H9 (cell line): Measurements from ENCODE around the gene C1orf185. TPM values are rescaled to one million over a fixed set of nuclear protein-coding genes. Genes with fewer than 3 reads are reported as not detected.

Source experiments
- DNase-seq: peaks from one replicate; pipeline ENCODE4 v3.0.0-alpha.2; 2017
- H2AFZ ChIP-seq: one replicate; pipeline ENCODE4 v1.6.1; 2013; ENCODE audit warnings: mild to moderate bottlenecking, low read length, control low read depth, moderate library complexity
- H2AK5ac ChIP-seq: 2 replicates; pipeline ENCODE4 v1.6.1; 2013; ENCODE audit warnings: low read length, control low read depth, mixed read lengths; ENCODE audit not compliant: insufficient read length
- H2BK120ac ChIP-seq: one replicate; pipeline ENCODE4 v1.6.1; 2013; ENCODE audit warnings: low read depth, mild to moderate bottlenecking, low read length, control low read depth, inconsistent platforms; ENCODE audit not compliant: poor library complexity, severe bottlenecking
- H2BK12ac ChIP-seq: 2 replicates; pipeline ENCODE4 v1.6.1; 2013; ENCODE audit warnings: low read length, control low read depth, mixed read lengths, low read depth; ENCODE audit not compliant: insufficient read length
- H2BK15ac ChIP-seq: 2 replicates; pipeline ENCODE4 v1.6.1; 2013; ENCODE audit warnings: low read depth, low read length, control low read depth
- H2BK20ac ChIP-seq: one replicate; pipeline ENCODE4 v1.6.1; 2013; ENCODE audit warnings: low read depth, mild to moderate bottlenecking, low read length, control low read depth, inconsistent platforms; ENCODE audit not compliant: poor library complexity, severe bottlenecking
- H2BK5ac ChIP-seq: 2 replicates; pipeline ENCODE4 v1.6.1; 2013; ENCODE audit warnings: low read length, control low read depth, mixed read lengths; ENCODE audit not compliant: insufficient read length
- H3K14ac ChIP-seq: 2 replicates; pipeline ENCODE4 v1.6.1; 2013; ENCODE audit warnings: low read length, control low read depth; ENCODE audit not compliant: insufficient read depth
- H3K18ac ChIP-seq: 2 replicates; pipeline ENCODE4 v1.6.1; 2013; ENCODE audit warnings: low read depth, mild to moderate bottlenecking, mixed read lengths, low read length, control low read depth; ENCODE audit not compliant: insufficient read length
- H3K23ac ChIP-seq: 2 replicates; pipeline ENCODE4 v1.6.1; 2013; ENCODE audit warnings: low read length, control low read depth, mixed read lengths, low read depth; ENCODE audit not compliant: insufficient read length
- H3K23me2 ChIP-seq: 2 replicates; pipeline ENCODE4 v1.6.1; 2013; ENCODE audit warnings: low read depth, mild to moderate bottlenecking, mixed read lengths, low read length, control low read depth; ENCODE audit not compliant: insufficient read length, poor library complexity, severe bottlenecking
- H3K27ac ChIP-seq: 2 replicates; pipeline ENCODE4 v1.5.1; 2013; ENCODE audit warnings: low read length, control low read depth, mixed read lengths, low read depth; ENCODE audit not compliant: insufficient read length
- H3K27me3 ChIP-seq: 2 replicates; pipeline ENCODE4 v1.6.1; 2013; ENCODE audit warnings: low read length, control low read depth, inconsistent platforms; ENCODE audit not compliant: insufficient read depth
- H3K4ac ChIP-seq: 2 replicates; pipeline ENCODE4 v1.6.1; 2013; ENCODE audit warnings: low read depth, mild to moderate bottlenecking, control low read depth, inconsistent platforms, low read length, moderate library complexity
- H3K4me1 ChIP-seq: 2 replicates; pipeline ENCODE4 v1.6.1; 2013; ENCODE audit warnings: low read length, control low read depth, inconsistent platforms; ENCODE audit not compliant: insufficient read depth
- H3K4me2 ChIP-seq: 2 replicates; pipeline ENCODE4 v1.6.1; 2013; ENCODE audit warnings: low read length, control low read depth, mixed read lengths; ENCODE audit not compliant: insufficient read length, insufficient read depth
- H3K56ac ChIP-seq: 2 replicates; pipeline ENCODE4 v1.6.1; 2013; ENCODE audit warnings: low read depth, mild to moderate bottlenecking, mixed read lengths, low read length, control low read depth; ENCODE audit not compliant: insufficient read length
- H3K79me1 ChIP-seq: 2 replicates; pipeline ENCODE4 v1.6.1; 2013; ENCODE audit warnings: low read depth, mild to moderate bottlenecking, moderate library complexity, low read length, control low read depth, inconsistent platforms; ENCODE audit not compliant: insufficient read depth, poor library complexity, severe bottlenecking
- H3K79me2 ChIP-seq: 2 replicates; pipeline ENCODE4 v1.6.1; 2013; ENCODE audit warnings: low read length, control low read depth, inconsistent platforms; ENCODE audit not compliant: insufficient read depth
- H3K9ac ChIP-seq: 2 replicates; pipeline ENCODE4 v1.6.1; 2013; ENCODE audit warnings: low read length, control low read depth, mixed read lengths; ENCODE audit not compliant: insufficient read length; ENCODE audit errors: extremely low read depth
- H3K9me3 ChIP-seq: one replicate; pipeline ENCODE4 v1.6.1; 2013; ENCODE audit warnings: low read depth, low read length, inconsistent platforms; ENCODE audit not compliant: control insufficient read depth
- H3T11ph ChIP-seq: one replicate; pipeline ENCODE4 v1.6.1; 2013; ENCODE audit warnings: mild to moderate bottlenecking, low read length, control low read depth, inconsistent platforms
- H4K20me1 ChIP-seq: one replicate; pipeline ENCODE4 v1.6.1; 2013; ENCODE audit not compliant: control insufficient read depth, insufficient read length, insufficient read depth
- H4K5ac ChIP-seq: 2 replicates; pipeline ENCODE4 v1.6.1; 2013; ENCODE audit warnings: low read depth, mild to moderate bottlenecking, mixed read lengths, low read length, control low read depth; ENCODE audit not compliant: insufficient read length
- H4K8ac ChIP-seq: replicated peaks from 2 replicates; pipeline ENCODE4 v1.6.1; 2013; ENCODE audit warnings: low read length, control low read depth, mixed read lengths, low read depth; ENCODE audit not compliant: insufficient read length
- H4K91ac ChIP-seq: 2 replicates; pipeline ENCODE4 v1.6.1; 2013; ENCODE audit warnings: low read depth, mild to moderate bottlenecking, moderate library complexity, mixed read lengths, low read length, control low read depth; ENCODE audit not compliant: insufficient read length
- H3K27ac Mint-ChIP-seq, 3 experiments: 2 replicates in 2 of 3; 3 replicates in 1 of 3; pipeline ENCODE4 v1.8.0; 2020 to 2021; ENCODE audit warnings: mixed read lengths in 3 of 3, mild to moderate bottlenecking in 1 of 3, moderate library complexity in 1 of 3
- H3K27me3 Mint-ChIP-seq: 2 replicates; pipeline ENCODE4 v1.8.0; 2021; ENCODE audit warnings: low read depth, mild to moderate bottlenecking, moderate library complexity, mixed read lengths
- H3K36me3 Mint-ChIP-seq, 3 experiments: 2 replicates in 2 of 3; 3 replicates in 1 of 3; pipeline ENCODE4 v1.8.0; 2020 to 2021; ENCODE audit warnings: low read depth in 3 of 3, mixed read lengths in 3 of 3; ENCODE audit not compliant: insufficient read depth in 1 of 3
- H3K4me1 Mint-ChIP-seq, 2 experiments: 2 replicates each; pipeline ENCODE4 v1.8.0; 2020; ENCODE audit warnings: mixed read lengths in 2 of 2
- H3K4me3 Mint-ChIP-seq, 2 experiments: 2 replicates in 1 of 2; 3 replicates in 1 of 2; pipeline ENCODE4 v1.8.0; 2020 to 2021; ENCODE audit warnings: mild to moderate bottlenecking in 2 of 2, mixed read lengths in 2 of 2, moderate library complexity in 1 of 2
- H3K9me3 Mint-ChIP-seq, 2 experiments: 2 replicates in 1 of 2; 3 replicates in 1 of 2; pipeline ENCODE4 v1.8.0; 2020; ENCODE audit warnings: mild to moderate bottlenecking in 2 of 2, mixed read lengths in 2 of 2, moderate library complexity in 1 of 2
- CTCF ChIP-seq: fragments of 200-600 bp; sonication (generic); conservative IDR thresholded peaks from 3 replicates; pipeline ENCODE4 v1.8.0; 2021; ENCODE audit warnings: antibody characterized with exemption, mild to moderate bottlenecking
- total RNA-seq: library from RNA; stranded (reverse); gene quantifications from 2 replicates; pipeline ENCODE4 v1.2.1, GENCODE V29; 2021

The C1orf185 gene
- total RNA-seq, 1 experiment from 2014 or later: not detected

DNA sequence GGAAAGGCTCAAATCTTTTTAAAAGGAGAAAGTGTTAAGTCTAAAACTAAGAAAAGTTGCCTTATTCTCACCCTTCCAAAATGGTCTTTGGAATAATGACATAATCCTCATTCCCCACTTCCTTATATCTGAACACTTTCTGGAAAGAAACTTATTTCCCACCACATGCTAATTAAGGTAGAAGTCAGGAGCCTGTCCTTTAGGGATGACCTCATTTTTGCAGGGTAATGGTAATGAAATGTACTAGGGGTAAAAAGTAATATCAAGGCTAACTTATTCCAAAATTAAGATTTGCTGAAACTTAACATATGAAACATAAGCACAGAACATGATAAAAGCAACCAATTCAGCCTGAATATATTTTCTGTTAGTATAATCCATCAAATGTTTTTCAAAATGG, 29.4 kb upstream of the C1orf185 start:
- Mint-ChIP-seq H3K27me3 (peaks cover 7% of the 10 kb centered on the region), H3K36me3 (no peaks in the 10 kb centered on the region), H3K27ac (no peak overlapping the region), H3K4me3 (no peak overlapping the region), H3K9me3 (peaks cover 0 to 1% of the 10 kb centered on the region in 2 experiments; a peak in 1 of 5 replicates), H3K4me1 (peaks cover under 1 to 2% of the 10 kb centered on the region in 2 experiments)
- no peak for DNase-seq
- no peak overlapping the region for H2BK15ac ChIP-seq
- no peak overlapping the region for H3T11ph ChIP-seq
- H2BK5ac ChIP-seq: no peak overlapping the region
- H2BK12ac ChIP-seq: no peak overlapping the region
- no peak overlapping the region for H3K23ac ChIP-seq
- H2AK5ac ChIP-seq: no peak overlapping the region
- H3K4me1 ChIP-seq: no peaks in the 10 kb centered on the region
- H3K4ac ChIP-seq: no peak overlapping the region
- H3K79me1 ChIP-seq: no peaks in the 10 kb centered on the region
- H4K8ac ChIP-seq: no peak overlapping the region
- no peak for TF ChIP-seq CTCF
- no peaks in the 10 kb centered on the region for H3K9me3 ChIP-seq
- no peak overlapping the region for H3K9ac ChIP-seq
- H3K18ac ChIP-seq: no peak overlapping the region
- H4K91ac ChIP-seq: no peak overlapping the region
- H4K20me1 ChIP-seq: no peaks in the 10 kb centered on the region
- no peaks in the 10 kb centered on the region for H3K23me2 ChIP-seq
- H3K4me2 ChIP-seq: no peak overlapping the region
- no peak overlapping the region for H2AFZ ChIP-seq
- no peak overlapping the region for H3K56ac ChIP-seq
- no peaks in the 10 kb centered on the region; the same call in 1 of the 2 replicates for H3K27me3 ChIP-seq
- H4K5ac ChIP-seq: no peak overlapping the region
- H3K14ac ChIP-seq: no peak overlapping the region
- H2BK20ac ChIP-seq: no peak overlapping the region
- H3K27ac ChIP-seq: no peak overlapping the region
- H3K79me2 ChIP-seq: no peaks in the 10 kb centered on the region
- H2BK120ac ChIP-seq: no peak overlapping the region
